ENCODE results near the gene ENTHD1. TPM values are rescaled to one million over a fixed set of nuclear protein-coding genes. Genes with fewer than 3 reads are reported as not detected.
A peak's percentile ranks its signal among the peaks of the same experiment; 100 is the strongest.

Gene ENTHD1
- total and polyA plus RNA-seq, 9 of the 15 experiments (the other 6 are each of a cell fraction or from before 2014, with no cell fraction given), result 0.13 to 0.98 (median 0.35) TPM

GRCh38 chr22:39724857-39725256 is 168.7 kb downstream of the ENTHD1 start:
- BruUV-seq (replicated peaks), result no TSS peak
- intact Hi-C loops (cut with micrococcal nuclease) (no loop called here), in situ Hi-C loops (cut with MboI) (no loop called here)

GRCh38 chr22:39724390-39724789 is 169.2 kb downstream of the ENTHD1 start:
- no peaks in the 10 kb centered on the region for H3K79me2 ChIP-seq (ENCODE audit: control insufficient read depth, insufficient read depth, low read length)
- ChIA-PET POLR2A (no interaction called here), CTCF (ENCODE audit: low intra/inter-chr PET ratio) (no interaction called here)
- H3K9me3 ChIP-seq (replicated peaks; ENCODE audit: control insufficient read depth, insufficient read depth, low read depth, low read length), result no peaks in the 10 kb centered on the region
- H4K20me1 ChIP-seq (replicated peaks; ENCODE audit: control insufficient read depth, insufficient read depth, low read length), result no peaks in the 10 kb centered on the region
- H3K36me3 ChIP-seq (ENCODE audit: control insufficient read depth, insufficient read depth, low read length), result no peaks in the 10 kb centered on the region
- no peak overlapping the region for H3K4me3 ChIP-seq
- H3K4me2 ChIP-seq (ENCODE audit: insufficient read depth, low read length), result peak overlapping the region; percentile 75
- 0 out of 4 replicates have a peak overlapping the region, but pooled peaks of 1 of the 2 experiments have one; percentile 48 for H3K9ac ChIP-seq (ENCODE audit: insufficient read depth in 1 of 2, low read depth in 2 of 2, low read length in 2 of 2)
- peak overlapping the region; percentile 85 for H3K27ac ChIP-seq (ENCODE audit: extremely low read depth, low read depth, low read length)
- FAIRE-seq (peak; percentile 74), DNase-seq (ENCODE audit: extremely low read depth in 1 of 4, low spot score in 3 of 4) (peak; percentile 47 to 78 (median 54)), ATAC-seq (peak; percentile 90)
- in situ Hi-C loops (cut with MboI) (no loop called here), intact Hi-C loops (cut with micrococcal nuclease) (no loop called here)
- H3K4me1 ChIP-seq (replicated peaks in 1 of 2; ENCODE audit: control insufficient read depth in 2 of 2, insufficient read depth in 2 of 2, low read length in 2 of 2), result peaks cover 29 to 32% of the 10 kb centered on the region in 2 experiments
- no TSS peak for BruUV-seq (replicated peaks)
- 62% methylated on average over 4 of the region's 4 CpGs for WGBS (ENCODE audit: insufficient coverage, low coverage, missing lambda C conversion rate)
- peak overlapping the region; percentile 82 for H2AFZ ChIP-seq (ENCODE audit: low read depth, low read length)
- H3K27me3 ChIP-seq (ENCODE audit: control insufficient read depth in 2 of 2, insufficient read depth in 2 of 2, low read length in 2 of 2), result no peaks in the 10 kb centered on the region
- H3K9me1 ChIP-seq (ENCODE audit: control insufficient read depth, insufficient read depth, low read length), result no peaks in the 10 kb centered on the region
- TF ChIP-seq MBD2 (IDR thresholded peaks at IDR 0.05; ENCODE audit: borderline replicate concordance, low read depth), result peak; percentile 56; the same call in 1 of the 2 replicates
- no peak for TF ChIP-seq ZC3H11A (IDR thresholded peaks at IDR 0.05; ENCODE audit: low read depth, low read length)
- peak; percentile 97 for TF ChIP-seq PKNOX1 (IDR thresholded peaks at IDR 0.05)
- TF ChIP-seq ZNF431 (CRISPR knock-in tag; IDR thresholded peaks at IDR 0.05), result no peak
- TF ChIP-seq NFYB (IDR thresholded peaks at IDR 0.05; ENCODE audit: extremely low read depth, insufficient read length), result peak; percentile 74
- TF ChIP-seq TARDBP (IDR thresholded peaks at IDR 0.05), result no peak
- no peak for TF ChIP-seq GATAD2B (IDR thresholded peaks at IDR 0.05; ENCODE audit: borderline replicate concordance)
- TF ChIP-seq PPARD (CRISPR knock-in tag; IDR thresholded peaks at IDR 0.05), result no peak
- TF ChIP-seq, protein P1, sequence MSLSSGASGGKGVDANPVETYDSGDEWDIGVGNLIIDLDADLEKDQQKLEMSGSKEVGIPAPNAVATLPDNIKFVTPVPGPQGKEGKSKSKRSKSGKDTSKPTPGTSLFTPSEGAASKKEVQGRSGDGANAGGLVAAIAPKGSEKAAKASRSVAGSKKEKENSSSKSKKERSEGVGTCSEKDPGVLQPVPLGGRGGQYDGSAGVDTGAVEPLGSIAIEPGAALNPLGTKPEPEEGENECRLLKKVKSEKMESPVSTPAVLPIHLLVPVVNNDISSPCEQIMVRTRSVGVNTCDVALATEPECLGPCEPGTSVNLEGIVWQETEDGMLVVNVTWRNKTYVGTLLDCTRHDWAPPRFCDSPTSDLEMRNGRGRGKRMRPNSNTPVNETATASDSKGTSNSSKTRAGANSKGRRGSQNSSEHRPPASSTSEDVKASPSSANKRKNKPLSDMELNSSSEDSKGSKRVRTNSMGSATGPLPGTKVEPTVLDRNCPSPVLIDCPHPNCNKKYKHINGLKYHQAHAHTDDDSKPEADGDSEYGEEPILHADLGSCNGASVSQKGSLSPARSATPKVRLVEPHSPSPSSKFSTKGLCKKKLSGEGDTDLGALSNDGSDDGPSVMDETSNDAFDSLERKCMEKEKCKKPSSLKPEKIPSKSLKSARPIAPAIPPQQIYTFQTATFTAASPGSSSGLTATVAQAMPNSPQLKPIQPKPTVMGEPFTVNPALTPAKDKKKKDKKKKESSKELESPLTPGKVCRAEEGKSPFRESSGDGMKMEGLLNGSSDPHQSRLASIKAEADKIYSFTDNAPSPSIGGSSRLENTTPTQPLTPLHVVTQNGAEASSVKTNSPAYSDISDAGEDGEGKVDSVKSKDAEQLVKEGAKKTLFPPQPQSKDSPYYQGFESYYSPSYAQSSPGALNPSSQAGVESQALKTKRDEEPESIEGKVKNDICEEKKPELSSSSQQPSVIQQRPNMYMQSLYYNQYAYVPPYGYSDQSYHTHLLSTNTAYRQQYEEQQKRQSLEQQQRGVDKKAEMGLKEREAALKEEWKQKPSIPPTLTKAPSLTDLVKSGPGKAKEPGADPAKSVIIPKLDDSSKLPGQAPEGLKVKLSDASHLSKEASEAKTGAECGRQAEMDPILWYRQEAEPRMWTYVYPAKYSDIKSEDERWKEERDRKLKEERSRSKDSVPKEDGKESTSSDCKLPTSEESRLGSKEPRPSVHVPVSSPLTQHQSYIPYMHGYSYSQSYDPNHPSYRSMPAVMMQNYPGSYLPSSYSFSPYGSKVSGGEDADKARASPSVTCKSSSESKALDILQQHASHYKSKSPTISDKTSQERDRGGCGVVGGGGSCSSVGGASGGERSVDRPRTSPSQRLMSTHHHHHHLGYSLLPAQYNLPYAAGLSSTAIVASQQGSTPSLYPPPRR (CRISPR knock-in tag; IDR thresholded peaks at IDR 0.05; ENCODE audit: borderline replicate concordance), result 0 out of 2 replicates have a peak, but pooled peaks have one; percentile 40

More at GRCh38 chr22:39724857-39725256, 168.7 kb downstream of the ENTHD1 start:
- Histone ChIP-seq H3K27me3 (ENCODE audit: control insufficient read depth in 2 of 2, insufficient read depth in 2 of 2, low read length in 2 of 2) (no peaks in the 10 kb centered on the region), H3K27ac (ENCODE audit: extremely low read depth, low read depth, low read length) (no peak overlapping the region; the same call in 2 of the 3 replicates), H4K20me1 (replicated peaks; ENCODE audit: control insufficient read depth, insufficient read depth, low read length) (no peaks in the 10 kb centered on the region), H3K9me3 (replicated peaks; ENCODE audit: control insufficient read depth, insufficient read depth, low read depth, low read length) (no peaks in the 10 kb centered on the region), H3K36me3 (ENCODE audit: control insufficient read depth, insufficient read depth, low read length) (no peaks in the 10 kb centered on the region), H3K4me3 (no peak overlapping the region), H3K4me1 (replicated peaks in 1 of 2; ENCODE audit: control insufficient read depth in 2 of 2, insufficient read depth in 2 of 2, low read length in 2 of 2) (peaks cover 29 to 32% of the 10 kb centered on the region in 2 experiments), H3K9me1 (ENCODE audit: control insufficient read depth, insufficient read depth, low read length) (no peaks in the 10 kb centered on the region), H2AFZ (ENCODE audit: low read depth, low read length) (peak overlapping the region; percentile 82), H3K4me2 (ENCODE audit: insufficient read depth, low read length) (no peak overlapping the region; the same call in 1 of the 2 replicates), H3K9ac (ENCODE audit: insufficient read depth in 1 of 2, low read depth in 2 of 2, low read length in 2 of 2) (peak overlapping the region in 1 of 2 experiments; percentile 6; a peak in 1 of 4 replicates), H3K79me2 (ENCODE audit: control insufficient read depth, insufficient read depth, low read length) (no peaks in the 10 kb centered on the region)
- POLR2A ChIA-PET, result interaction anchor here (0.6 kb wide), 1 partner anchor 157 kb away, joined by 5 read pairs; no protein-coding TSS in a partner anchor
- TF ChIP-seq FIP1L1 (IDR thresholded peaks at IDR 0.05; ENCODE audit: low read depth, low read length, poor library complexity, severe bottlenecking) (no peak), BHLHE40 (IDR thresholded peaks at IDR 0.05; ENCODE audit: low read length) (no peak), ZNF57 (CRISPR knock-in tag; IDR thresholded peaks at IDR 0.05) (no peak), ARID1B (IDR thresholded peaks at IDR 0.05) (no peak)
- no peak for DNase-seq (ENCODE audit: extremely low read depth in 1 of 4, low spot score in 3 of 4)
- FAIRE-seq, result no peak
- CTCF ChIA-PET (ENCODE audit: low intra/inter-chr PET ratio), result no interaction called here
- ATAC-seq, result no peak
- WGBS (ENCODE audit: insufficient coverage, low coverage, missing lambda C conversion rate), result 76% methylated on average over 5 of the region's 9 CpGs

All from K562 (cell line).